CD4-positive, CD25-positive, alpha-beta regulatory T cell (primary cell): ENCODE measurements around the gene MOK. TPM values are rescaled to one million over a fixed set of nuclear protein-coding genes. Genes with fewer than 3 reads are reported as not detected.

Experiments used
- ATAC-seq, 2 donors: fragments of 150-1000 bp; cut with Tn5 transposase; one replicate each; pipeline ENCODE4 v1.10.0; 2021; ENCODE audit warnings: low read depth in 2 of 2, moderate number of reproducible peaks in 2 of 2, moderate library complexity in 1 of 2
- DNase-seq, 3 donors: peaks; one replicate each; pipeline versions ENCODE4 v3.0.0 to v3.0.0-alpha.2; 2012 to 2022; ENCODE audit warnings: mixed read lengths in 1 of 3
- H3K27ac ChIP-seq: one replicate; pipeline ENCODE4 v1.7.0; 2013; ENCODE audit warnings: mild to moderate bottlenecking, low read length; ENCODE audit not compliant: insufficient read depth, poor library complexity, severe bottlenecking
- H3K27me3 ChIP-seq: one replicate; pipeline ENCODE4 v1.7.0; 2013; ENCODE audit warnings: low read length; ENCODE audit not compliant: control insufficient read depth, insufficient read depth
- H3K36me3 ChIP-seq: one replicate; pipeline ENCODE4 v1.7.0; 2013; ENCODE audit warnings: mild to moderate bottlenecking, low read length, moderate library complexity; ENCODE audit not compliant: control insufficient read depth, insufficient read depth
- H3K4me1 ChIP-seq: 2 replicates; pipeline ENCODE4 v1.7.0; 2013; ENCODE audit warnings: mild to moderate bottlenecking, low read length; ENCODE audit not compliant: insufficient read depth, control insufficient read depth, poor library complexity, severe bottlenecking
- H3K4me3 ChIP-seq: one replicate; pipeline ENCODE4 v1.7.0; 2013; ENCODE audit warnings: low read depth, mild to moderate bottlenecking, low read length, moderate library complexity
- H3K9me3 ChIP-seq, 2 experiments: 1 replicate in 1 of 2; 2 replicates in 1 of 2; pipeline ENCODE4 v1.7.0; 2013; ENCODE audit warnings: low read length in 2 of 2, mild to moderate bottlenecking in 1 of 2, moderate library complexity in 1 of 2; ENCODE audit not compliant: control insufficient read depth in 2 of 2
- H3K27ac Mint-ChIP-seq, 3 donors: one replicate each; pipeline ENCODE4 v1.8.0; 2020 to 2022; ENCODE audit warnings: mild to moderate bottlenecking in 3 of 3, mixed read lengths in 3 of 3, moderate library complexity in 2 of 3
- H3K27me3 Mint-ChIP-seq: one replicate; pipeline ENCODE4 v1.8.0; 2022; ENCODE audit warnings: mild to moderate bottlenecking, mixed read lengths
- H3K36me3 Mint-ChIP-seq: one replicate; pipeline ENCODE4 v1.8.0; 2020; ENCODE audit warnings: mixed read lengths
- H3K4me1 Mint-ChIP-seq, 4 donors: one replicate each; pipeline ENCODE4 v1.8.0; 2020 to 2022; ENCODE audit warnings: mixed read lengths in 4 of 4, mild to moderate bottlenecking in 1 of 4
- H3K4me3 Mint-ChIP-seq, 4 donors: one replicate each; pipeline ENCODE4 v1.8.0; 2020 to 2022; ENCODE audit warnings: mild to moderate bottlenecking in 4 of 4, mixed read lengths in 4 of 4, moderate library complexity in 3 of 4
- H3K9me3 Mint-ChIP-seq, 7 donors: one replicate each; pipeline ENCODE4 v1.8.0; 2020 to 2022; ENCODE audit warnings: mixed read lengths in 7 of 7, mild to moderate bottlenecking in 3 of 7, moderate library complexity in 2 of 7
- polyA plus RNA-seq, 4 donors: library from polyadenylated mRNA; unstranded; fragments of 300-500 nt; fragmentation: Illumina TruSeq; gene quantifications; one replicate each; pipeline ENCODE4 v1.2.3, GENCODE V29; 2021
- total RNA-seq: library from RNA; stranded (reverse); gene quantifications from one replicate; pipeline ENCODE4 v1.2.3, GENCODE V29; 2022

Gene MOK
- total and polyA plus RNA-seq, 5 donors from 2014 or later, result 0.73 to 1.4 (median 0.96) TPM; not detected in 1

GRCh38 chr14:102203382-102203781, 101.6 kb downstream of the MOK start:
- H3K4me1 ChIP-seq, result peaks cover 24% of the 10 kb centered on the region
- Mint-ChIP-seq H3K27me3 (no peaks in the 10 kb centered on the region), H3K36me3 (peaks cover 41% of the 10 kb centered on the region), H3K27ac (no peak overlapping the region), H3K9me3 (no peaks in the 10 kb centered on the region), H3K4me1 (peaks cover 23 to 46% (median 40%) of the 10 kb centered on the region in 4 donors), H3K4me3 (no peak overlapping the region)
- no peaks in the 10 kb centered on the region for H3K27me3 ChIP-seq
- no peak overlapping the region for H3K4me3 ChIP-seq
- DNase-seq (no peak), ATAC-seq (no peak)
- H3K27ac ChIP-seq, result no peak overlapping the region
- H3K9me3 ChIP-seq, result no peaks in the 10 kb centered on the region
- peaks cover 51% of the 10 kb centered on the region for H3K36me3 ChIP-seq

GRCh38 chr14:102202944-102203343, 102.0 kb downstream of the MOK start:
- no peaks in the 10 kb centered on the region for H3K27me3 ChIP-seq
- Mint-ChIP-seq H3K4me3 (no peak overlapping the region), H3K27ac (peak overlapping the region in 1 of 3 donors; percentile 93), H3K9me3 (no peaks in the 10 kb centered on the region), H3K4me1 (peaks cover 23 to 47% (median 41%) of the 10 kb centered on the region in 4 donors), H3K27me3 (no peaks in the 10 kb centered on the region), H3K36me3 (peaks cover 41% of the 10 kb centered on the region)
- H3K4me1 ChIP-seq, result peaks cover 24% of the 10 kb centered on the region
- no peak for DNase-seq
- no peak for ATAC-seq
- peaks cover 51% of the 10 kb centered on the region for H3K36me3 ChIP-seq
- H3K9me3 ChIP-seq, result no peaks in the 10 kb centered on the region
- no peak overlapping the region for H3K4me3 ChIP-seq
- no peak overlapping the region for H3K27ac ChIP-seq

- Histone ChIP-seq H3K4me1 (peaks cover 24% of the 10 kb centered on the region), H3K36me3 (peaks cover 55% of the 10 kb centered on the region), H3K4me3 (peak overlapping the region; percentile 64), H3K27me3 (no peaks in the 10 kb centered on the region), H3K9me3 (no peaks in the 10 kb centered on the region), H3K27ac (peak overlapping the region; percentile 19)
- peaks cover 43% of the 10 kb centered on the region for H3K36me3 Mint-ChIP-seq
- no peaks in the 10 kb centered on the region for H3K27me3 Mint-ChIP-seq
- no peak for DNase-seq
- H3K27ac Mint-ChIP-seq, result peak overlapping the region; percentile 87 to 96 (median 93)
- peak overlapping the region in 2 of 4 donors; percentile 70 to 75 for H3K4me3 Mint-ChIP-seq
- H3K9me3 Mint-ChIP-seq, result no peaks in the 10 kb centered on the region
- peaks cover 23 to 57% (median 49%) of the 10 kb centered on the region in 4 donors for H3K4me1 Mint-ChIP-seq
- ATAC-seq, result no peak
Measured at GRCh38 chr14:102201776-102202175, 103.2 kb downstream of the MOK start.

- Mint-ChIP-seq H3K27me3 (no peaks in the 10 kb centered on the region), H3K4me1 (peaks cover 23 to 61% (median 52%) of the 10 kb centered on the region in 4 donors), H3K9me3 (no peaks in the 10 kb centered on the region), H3K4me3 (peak overlapping the region; percentile 20 to 84 (median 68)), H3K36me3 (peaks cover 45% of the 10 kb centered on the region), H3K27ac (peak overlapping the region; percentile 87 to 96 (median 93))
- H3K36me3 ChIP-seq, result peaks cover 55% of the 10 kb centered on the region
- no peaks in the 10 kb centered on the region for H3K9me3 ChIP-seq
- H3K4me3 ChIP-seq, result peak overlapping the region; percentile 64
- peaks cover 24% of the 10 kb centered on the region for H3K4me1 ChIP-seq
- peak overlapping the region; percentile 62 for H3K27ac ChIP-seq
- ATAC-seq (peak in 1 of 2 donors; percentile 19), DNase-seq (peak in 2 of 3 donors; percentile 46 to 50)
- no peaks in the 10 kb centered on the region for H3K27me3 ChIP-seq
Measured at GRCh38 chr14:102201353-102201738, 103.6 kb downstream of the MOK start.

- Mint-ChIP-seq H3K4me1 (peaks cover 23 to 62% (median 55%) of the 10 kb centered on the region in 4 donors), H3K27ac (peak overlapping the region; percentile 87 to 96 (median 93)), H3K36me3 (peaks cover 48% of the 10 kb centered on the region), H3K4me3 (peak overlapping the region; percentile 20 to 84 (median 68)), H3K9me3 (no peaks in the 10 kb centered on the region), H3K27me3 (no peaks in the 10 kb centered on the region)
- Histone ChIP-seq H3K27me3 (no peaks in the 10 kb centered on the region), H3K36me3 (peaks cover 55% of the 10 kb centered on the region), H3K9me3 (no peaks in the 10 kb centered on the region), H3K4me1 (peaks cover 24% of the 10 kb centered on the region), H3K4me3 (peak overlapping the region; percentile 64), H3K27ac (peak overlapping the region; percentile 62)
- DNase-seq (peak in 2 of 3 donors; percentile 28 to 46), ATAC-seq (peak; percentile 64 to 69)
Measured at GRCh38 chr14:102200690-102201352, 104.1 kb downstream of the MOK start.

GRCh38 chr14:102197317-102197853, 107.6 kb downstream of the MOK start:
- Histone ChIP-seq H3K27ac (no peak overlapping the region), H3K36me3 (peaks cover 45% of the 10 kb centered on the region), H3K4me3 (no peak overlapping the region), H3K4me1 (peaks cover 24% of the 10 kb centered on the region), H3K27me3 (no peaks in the 10 kb centered on the region), H3K9me3 (no peaks in the 10 kb centered on the region)
- H3K27ac Mint-ChIP-seq, result peak overlapping the region in 2 of 3 donors; percentile 51 to 54
- DNase-seq, result no peak
- H3K36me3 Mint-ChIP-seq, result peaks cover 33% of the 10 kb centered on the region
- no peaks in the 10 kb centered on the region for H3K9me3 Mint-ChIP-seq
- no peak overlapping the region for H3K4me3 Mint-ChIP-seq
- peaks cover 23 to 67% (median 61%) of the 10 kb centered on the region in 4 donors for H3K4me1 Mint-ChIP-seq
- H3K27me3 Mint-ChIP-seq, result no peaks in the 10 kb centered on the region
- ATAC-seq, result no peak

GRCh38 chr14:102196902-102197230, 108.1 kb downstream of the MOK start:
- Mint-ChIP-seq H3K9me3 (no peaks in the 10 kb centered on the region), H3K4me3 (no peak overlapping the region), H3K36me3 (peaks cover 33% of the 10 kb centered on the region), H3K27ac (peak overlapping the region in 2 of 3 donors; percentile 12 to 54), H3K27me3 (no peaks in the 10 kb centered on the region), H3K4me1 (peaks cover 23 to 64% (median 59%) of the 10 kb centered on the region in 4 donors)
- Histone ChIP-seq H3K9me3 (no peaks in the 10 kb centered on the region), H3K27me3 (no peaks in the 10 kb centered on the region), H3K36me3 (peaks cover 45% of the 10 kb centered on the region), H3K4me3 (no peak overlapping the region), H3K4me1 (peaks cover 21% of the 10 kb centered on the region), H3K27ac (no peak overlapping the region)
- DNase-seq (no peak), ATAC-seq (no peak)
